Testis (tissue), 2 donors: ENCODE data around the gene MED9.

Source experiments
- CTCF ChIP-seq, 3 experiments: fragments of 450-650 bp in 2 of 3; fragments of 200-600 bp in 1 of 3; sonication (generic) in 1 of 3; IDR thresholded peaks; one replicate each; pipeline ENCODE4 v1.5.1; 2016 to 2019; ENCODE audit warnings: antibody characterized with exemption in 3 of 3, mild to moderate bottlenecking in 2 of 3, moderate library complexity in 1 of 3
- POLR2A ChIP-seq: fragments of 450-650 bp; IDR thresholded peaks from one replicate; pipeline ENCODE4 v1.6.1; 2017; ENCODE audit warnings: antibody characterized with exemption, mild to moderate bottlenecking, moderate library complexity

DNA sequence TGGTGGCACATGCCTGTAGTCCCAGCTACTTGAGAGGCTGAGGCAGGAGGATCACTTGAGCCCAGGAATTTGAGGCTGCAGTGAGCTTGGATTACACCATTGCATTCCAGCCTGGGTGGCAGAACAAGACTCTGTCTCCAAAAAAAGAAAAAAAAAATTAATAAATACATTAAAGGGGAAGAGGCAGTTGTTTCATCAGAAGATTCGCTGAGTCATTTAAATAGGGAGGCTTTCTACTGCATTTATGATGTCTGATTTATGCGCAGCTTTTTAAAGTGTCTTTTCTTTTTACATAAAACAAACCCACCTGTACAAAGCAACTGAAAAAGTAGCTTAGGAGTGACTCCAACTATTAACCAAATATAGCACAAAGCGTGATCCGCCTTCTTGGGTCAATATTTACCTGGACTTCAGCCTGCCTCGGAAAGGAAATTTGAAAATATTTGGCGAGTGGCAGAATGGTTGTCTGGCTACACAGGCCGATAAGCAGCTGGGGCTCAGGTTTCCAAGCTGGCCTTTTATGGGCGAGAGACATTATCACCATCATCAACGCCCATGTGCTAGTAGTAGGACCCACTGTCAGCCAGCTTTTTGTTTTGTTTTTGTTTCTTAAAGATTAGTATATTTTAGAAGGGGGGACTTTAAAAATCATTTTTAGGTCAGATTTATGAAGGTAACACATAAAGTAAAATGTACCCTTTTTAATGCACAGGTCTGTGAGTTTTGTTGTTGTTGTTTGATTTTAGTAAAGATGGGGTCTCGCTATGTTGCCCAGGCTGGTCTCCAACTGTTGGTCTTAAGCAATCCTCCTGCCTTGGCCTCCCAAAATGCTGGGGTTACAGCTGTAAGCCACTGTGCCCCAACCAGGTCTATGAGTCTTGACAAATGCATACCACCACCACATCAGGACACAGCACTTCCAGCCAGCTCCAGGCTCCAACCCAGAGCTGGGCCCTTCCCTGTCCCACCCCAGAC, 61.9 kb downstream of the MED9 start:
- TF ChIP-seq CTCF (IDR thresholded peaks at IDR 0.05) (no peak), POLR2A (no peak)
